A549 (cell line): ENCODE measurements around the gene PRDM2. TPM values are rescaled to one million over a fixed set of nuclear protein-coding genes. Genes with fewer than 3 reads are reported as not detected.

Experiments
- ATAC-seq, 2 experiments: fragments of 200-7000 bp in 1 of 2; fragments of >200 bp in 1 of 2; cut with Nextera tagmentation in 1 of 2; cut with Tn5 transposase in 1 of 2; 3 replicates each; pipeline versions ENCODE4 v1.8.0 to v1.9.1; 2018 to 2020; ENCODE audit warnings: mild to moderate bottlenecking in 1 of 2, moderate library complexity in 1 of 2
- CTCF ChIA-PET: fragments of 300-600 bp; sonication (Branson Sonifier 250); formaldehyde crosslinking; extraction: SDS; loops from one replicate; lab custom pipeline; 2021; ENCODE audit warnings: antibody characterized with exemption, inconsistent platforms; lab: Yijun Ruan, JAX
- POLR2A ChIA-PET: fragments of 350-600 bp; formaldehyde crosslinking; extraction: SDS; loops from one replicate; lab custom pipeline; 2021; ENCODE audit warnings: antibody characterized with exemption, inconsistent platforms; lab: Yijun Ruan, JAX
- DNase-seq, 2 experiments: peaks; one replicate each; pipeline versions ENCODE4 v3.0.0 to v3.0.0-alpha.2; 2011 to 2016; ENCODE audit warnings: low read depth in 1 of 2, low spot score in 1 of 2
- FAIRE-seq: peaks from 2 replicates; lab custom pipeline; 2011; peaks lifted over from hg19 to GRCh38; lab: Jason Lieb, UNC
- H3K27ac ChIP-seq, 2 experiments: fragments of >200 bp; sonication (Bioruptor Twin); formaldehyde crosslinking; 3 replicates each; pipeline ENCODE4 v1.5.1; 2016 to 2017
- H3K4me1 ChIP-seq: fragments of >200 bp; sonication (Bioruptor Twin); formaldehyde crosslinking; 3 replicates; pipeline ENCODE4 v1.6.1; 2016
- H3K4me2 ChIP-seq: fragments of >200 bp; sonication (Bioruptor Twin); formaldehyde crosslinking; 3 replicates; pipeline ENCODE4 v1.6.1; 2016
- H3K4me3 ChIP-seq: fragments of >200 bp; sonication (Bioruptor Twin); formaldehyde crosslinking; 3 replicates; pipeline ENCODE4 v1.5.1; 2016
- H3K9me3 ChIP-seq: fragments of >200 bp; sonication (Bioruptor Twin); formaldehyde crosslinking; 3 replicates; pipeline ENCODE4 v1.6.1; 2016
- CEBPB ChIP-seq, 2 experiments: fragments of >200 bp in 1 of 2; sonication (Bioruptor Twin) in 1 of 2; formaldehyde crosslinking in 1 of 2; IDR thresholded peaks; 2 replicates each; pipeline ENCODE4 v1.6.1; 2012 to 2016
- CHD2 ChIP-seq: fragments of 150-350 bp; IDR thresholded peaks from 2 replicates; pipeline ENCODE4 v1.6.1; 2014; ENCODE audit warnings: low read length; ENCODE audit not compliant: partially characterized antibody
- CHD4 ChIP-seq: fragments of 200-600 bp; sonication (generic); IDR thresholded peaks from 2 replicates; pipeline ENCODE4 v1.6.1; 2016; ENCODE audit warnings: antibody characterized with exemption, mild to moderate bottlenecking, borderline replicate concordance
- EHMT2 ChIP-seq: fragments of 200-600 bp; sonication (generic); IDR thresholded peaks from 2 replicates; pipeline ENCODE4 v1.6.1; 2016; ENCODE audit warnings: antibody characterized with exemption, low read depth, mild to moderate bottlenecking, moderate library complexity
- EP300 ChIP-seq, 2 experiments: fragments of >200 bp; sonication (Bioruptor Twin); formaldehyde crosslinking; IDR thresholded peaks; 2 replicates in 1 of 2; 3 replicates in 1 of 2; pipeline ENCODE4 v1.6.1; 2016 to 2017
- ESRRA ChIP-seq: fragments of 150-350 bp; IDR thresholded peaks from 2 replicates; pipeline ENCODE4 v1.6.1; 2014; ENCODE audit warnings: mild to moderate bottlenecking, low read length, borderline replicate concordance
- FOSL2 ChIP-seq, 2 experiments: fragments of 450-650 bp in 1 of 2; fragments of >200 bp in 1 of 2; sonication (Bioruptor Twin) in 1 of 2; formaldehyde crosslinking; IDR thresholded peaks; 2 replicates each; pipeline versions ENCODE4 v1.5.0 to v1.6.1; 2016 to 2020; ENCODE audit warnings: mild to moderate bottlenecking in 1 of 2, moderate library complexity in 1 of 2
- FOXS1 ChIP-seq: fragments of 250-450 bp; sonication (Bioruptor Pico); IDR thresholded peaks from 2 replicates; pipeline ENCODE4 v1.5.0; 2020; ENCODE audit warnings: mild to moderate bottlenecking, moderate library complexity
- HDAC2 ChIP-seq: fragments of 200-600 bp; sonication (generic); IDR thresholded peaks from 2 replicates; pipeline ENCODE4 v1.6.1; 2016
- HEYL ChIP-seq: fragments of 250-450 bp; sonication (Bioruptor Pico); IDR thresholded peaks from 2 replicates; pipeline ENCODE4 v1.8.0; 2021; ENCODE audit warnings: mild to moderate bottlenecking, moderate library complexity
- HOXA7 ChIP-seq: fragments of 250-450 bp; sonication (Bioruptor Pico); IDR thresholded peaks from 2 replicates; pipeline ENCODE4 v1.5.0; 2020; ENCODE audit warnings: mild to moderate bottlenecking, moderate library complexity
- HOXB5 ChIP-seq: fragments of 250-450 bp; sonication (Bioruptor Pico); IDR thresholded peaks from 2 replicates; pipeline ENCODE4 v1.5.0; 2020; ENCODE audit warnings: mild to moderate bottlenecking, moderate library complexity
- JUN ChIP-seq, 2 experiments: fragments of >200 bp; sonication (Bioruptor Twin); formaldehyde crosslinking; IDR thresholded peaks; 2 replicates in 1 of 2; 3 replicates in 1 of 2; pipeline ENCODE4 v1.6.1; 2016 to 2017
- JUNB ChIP-seq: fragments of >200 bp; sonication (Bioruptor Twin); formaldehyde crosslinking; IDR thresholded peaks from 2 replicates; pipeline ENCODE4 v1.6.1; 2016
- MYC ChIP-seq: IDR thresholded peaks from 2 replicates; pipeline ENCODE4 v1.6.1; 2012; ENCODE audit warnings: mild to moderate bottlenecking, inconsistent platforms, low read length, improper control_type of control experiment, borderline replicate concordance
- NPAS2 ChIP-seq: fragments of 250-450 bp; sonication (Bioruptor Pico); IDR thresholded peaks from 2 replicates; pipeline ENCODE4 v1.8.0; 2022; ENCODE audit warnings: mild to moderate bottlenecking, moderate library complexity, borderline replicate concordance
- POLR2AphosphoS2 ChIP-seq: conservative IDR thresholded peaks from 2 replicates; pipeline ENCODE4 v1.6.1; 2012; ENCODE audit warnings: low read length, improper control_type of control experiment, inconsistent platforms
- RAD21 ChIP-seq, 2 experiments: fragments of >200 bp in 1 of 2; sonication (Bioruptor Twin) in 1 of 2; formaldehyde crosslinking in 1 of 2; IDR thresholded peaks in 1 of 2; conservative IDR thresholded peaks in 1 of 2; 2 replicates in 1 of 2; 3 replicates in 1 of 2; pipeline ENCODE4 v1.6.1; 2012 to 2018; ENCODE audit warnings: inconsistent platforms in 1 of 2
- RNF2 ChIP-seq: fragments of 200-600 bp; sonication (generic); IDR thresholded peaks from 2 replicates; pipeline ENCODE4 v1.6.1; 2016; ENCODE audit warnings: low read depth, mild to moderate bottlenecking, antibody characterized with exemption, moderate library complexity, borderline replicate concordance
- USF2 ChIP-seq: fragments of 450-650 bp; IDR thresholded peaks from 2 replicates; pipeline ENCODE4 v1.6.1; 2014; ENCODE audit warnings: antibody characterized with exemption
- ZNF302 ChIP-seq: fragments of 250-450 bp; sonication (Bioruptor Pico); IDR thresholded peaks from 2 replicates; pipeline ENCODE4 v1.9.0; 2021; ENCODE audit warnings: inconsistent platforms, mild to moderate bottlenecking, moderate library complexity
- ZSCAN20 ChIP-seq: fragments of 250-450 bp; sonication (Bioruptor Pico); IDR thresholded peaks from 2 replicates; pipeline ENCODE4 v1.8.0; 2022; ENCODE audit warnings: mild to moderate bottlenecking, moderate library complexity
- WGBS: methylation state at CpG from one replicate; pipeline ENCODE4 v1.1.6; 2017; ENCODE audit errors: missing lambda C conversion rate; 5-methylcytosine and 5-hydroxymethylcytosine counted together
- polyA plus RNA-seq, 4 experiments: library from polyadenylated mRNA; depleted of rRNA in 3 of 4; stranded (reverse); fragments of >200 nt; fragmentation: RNase III in 1 of 4; extraction: RNeasy Plus Mini Kit Qiagen cat#74134 plus additional on column Dnase treatment in 1 of 4; gene quantifications; 2 replicates in 3 of 4; 3 replicates in 1 of 4; pipeline ENCODE4 v1.2.3, GENCODE V29; 2011 to 2017

PRDM2 gene
- polyA plus RNA-seq, 2 of the 4 experiments (the other 2 are of a cell fraction), result 7.9 to 8.4 TPM

- no peak for TF ChIP-seq NPAS2
- TF ChIP-seq, all 56 proteins: peak for 0
Measured at GRCh38 chr1:13730291-13730690, 30.3 kb downstream of the PRDM2 start (continued).

- TF ChIP-seq ZSCAN20, result no peak
Measured at GRCh38 chr1:13730751-13731482, 30.9 kb downstream of the PRDM2 start.

GRCh38 chr1:13731897-13732296 is 31.9 kb downstream of the PRDM2 start:
- no peaks in the 10 kb centered on the region for H3K9me3 ChIP-seq
- POLR2A ChIA-PET, result no interaction called here
- ATAC-seq, result no peak
- H3K27ac ChIP-seq, result no peak overlapping the region
- no peaks in the 10 kb centered on the region for H3K4me1 ChIP-seq
- CTCF ChIA-PET, result no interaction called here
- no peak overlapping the region for H3K4me3 ChIP-seq
- H3K4me2 ChIP-seq, result no peak overlapping the region
- TF ChIP-seq CHD2, result no peak
- no peak for TF ChIP-seq HDAC2
- TF ChIP-seq RAD21 (conservative IDR thresholded peaks at IDR 0.05 in 1 of 2, IDR thresholded peaks at IDR 0.05 in 1 of 2), result no peak
- TF ChIP-seq USF2, result no peak
- TF ChIP-seq JUN (IDR thresholded peaks at IDR 0.05), result no peak
- no peak for TF ChIP-seq HOXB5 (CRISPR knock-in tag)
- TF ChIP-seq ZNF302 (CRISPR knock-in tag), result no peak
- TF ChIP-seq EP300 (IDR thresholded peaks at IDR 0.05), result no peak
- no peak for TF ChIP-seq CHD4
- TF ChIP-seq ESRRA, result no peak
- TF ChIP-seq FOSL2 (IDR thresholded peaks at IDR 0.05), result no peak
- TF ChIP-seq FOSL2 (CRISPR knock-in tag; IDR thresholded peaks at IDR 0.05), result no peak
- no peak for TF ChIP-seq FOXS1 (CRISPR knock-in tag)
- TF ChIP-seq POLR2AphosphoS2, result no peak
- no peak for TF ChIP-seq MYC
- FAIRE-seq, result no peak
- no peak for DNase-seq
- WGBS, result 84% methylated on average over 5 of the region's 5 CpGs

More at GRCh38 chr1:13730751-13731482, 30.9 kb downstream of the PRDM2 start:
- no peak overlapping the region for H3K4me3 ChIP-seq
- 90% methylated on average over 12 of the region's 12 CpGs for whole genome bisulfite sequencing
- no peak for ATAC-seq
- DNase-seq, result no peak
- no peak overlapping the region for H3K4me2 ChIP-seq
- no peaks in the 10 kb centered on the region for H3K4me1 ChIP-seq
- no peaks in the 10 kb centered on the region for H3K9me3 ChIP-seq
- no peak for FAIRE-seq
- H3K27ac ChIP-seq, result no peak overlapping the region
- POLR2A ChIA-PET, result no interaction called here
- CTCF ChIA-PET, result no interaction called here

GRCh38 chr1:13732971-13733667 is 33.1 kb downstream of the PRDM2 start:
- POLR2A ChIA-PET, result no interaction called here
- Histone ChIP-seq H3K4me2 (no peak overlapping the region), H3K4me1 (no peaks in the 10 kb centered on the region), H3K27ac (no peak overlapping the region), H3K4me3 (no peak overlapping the region), H3K9me3 (no peaks in the 10 kb centered on the region)
- CTCF ChIA-PET, result no interaction called here
- FAIRE-seq, result no peak
- no peak for DNase-seq
- no peak for ATAC-seq
- TF ChIP-seq JUNB (no peak), HOXB5 (CRISPR knock-in tag) (no peak), ZNF302 (CRISPR knock-in tag) (no peak), RNF2 (no peak), EHMT2 (no peak), HEYL (CRISPR knock-in tag) (no peak), HOXA7 (CRISPR knock-in tag) (no peak), CEBPB (IDR thresholded peaks at IDR 0.05) (no peak)
- WGBS, result 75% methylated on average over 5 of the region's 5 CpGs
